ENCODE results near the gene DNM1.

GRCh38 chr9:128211981-128212281 lies 8.8 kb downstream of the DNM1 start:
- TF ChIP-seq CTCF (IDR thresholded peaks at IDR 0.05) (no peak), POLR2A (IDR thresholded peaks at IDR 0.05) (no peak)
